Epithelial cell of proximal tubule (primary cell): Measurements from ENCODE around the gene CD247. TPM values are rescaled to one million over a fixed set of nuclear protein-coding genes. Genes with fewer than 3 reads are reported as not detected.

Experiments used
- DNase-seq: peaks from one replicate; pipeline ENCODE4 v3.0.0-alpha.2; 2011; ENCODE audit warnings: low read depth
- H3K4me3 ChIP-seq: 2 replicates; pipeline ENCODE4 v1.5.1; 2011; ENCODE audit warnings: low read depth, mild to moderate bottlenecking, low read length
- total RNA-seq: library from RNA; depleted of rRNA; stranded (reverse); fragments of >200 nt; gene quantifications from 2 replicates; pipeline ENCODE4 v1.2.3, GENCODE V29; 2015
- TF ChIP-seq, protein P1 (sequence below): conservative IDR thresholded peaks from 2 replicates; pipeline ENCODE4 v1.5.1; 2012; ENCODE audit warnings: low read depth, mild to moderate bottlenecking, low read length

Gene CD247
- total RNA-seq, 1 donor from 2014 or later, result not detected

DNA sequence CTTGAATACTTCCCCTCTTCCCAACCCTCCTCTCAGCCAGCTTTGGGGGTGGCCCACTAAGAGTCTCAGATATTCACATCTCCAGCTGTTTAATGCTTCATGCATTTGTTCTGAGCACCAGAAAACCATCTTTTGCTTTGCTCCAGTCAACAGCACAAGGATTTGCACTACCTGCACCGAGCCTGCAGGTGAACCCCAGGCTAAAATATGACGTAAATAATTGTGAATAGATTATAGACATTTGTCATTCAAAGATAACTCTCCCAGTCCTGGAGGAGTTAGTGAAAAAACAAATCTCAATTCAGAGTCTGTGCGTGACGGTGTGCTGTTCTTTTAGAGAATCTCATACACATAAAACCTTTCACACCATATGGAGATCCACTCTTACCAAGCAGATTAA is 7.4 kb downstream of the CD247 start:
- no peak overlapping the region for H3K4me3 ChIP-seq
- DNase-seq, result no peak
- TF ChIP-seq, protein P1, sequence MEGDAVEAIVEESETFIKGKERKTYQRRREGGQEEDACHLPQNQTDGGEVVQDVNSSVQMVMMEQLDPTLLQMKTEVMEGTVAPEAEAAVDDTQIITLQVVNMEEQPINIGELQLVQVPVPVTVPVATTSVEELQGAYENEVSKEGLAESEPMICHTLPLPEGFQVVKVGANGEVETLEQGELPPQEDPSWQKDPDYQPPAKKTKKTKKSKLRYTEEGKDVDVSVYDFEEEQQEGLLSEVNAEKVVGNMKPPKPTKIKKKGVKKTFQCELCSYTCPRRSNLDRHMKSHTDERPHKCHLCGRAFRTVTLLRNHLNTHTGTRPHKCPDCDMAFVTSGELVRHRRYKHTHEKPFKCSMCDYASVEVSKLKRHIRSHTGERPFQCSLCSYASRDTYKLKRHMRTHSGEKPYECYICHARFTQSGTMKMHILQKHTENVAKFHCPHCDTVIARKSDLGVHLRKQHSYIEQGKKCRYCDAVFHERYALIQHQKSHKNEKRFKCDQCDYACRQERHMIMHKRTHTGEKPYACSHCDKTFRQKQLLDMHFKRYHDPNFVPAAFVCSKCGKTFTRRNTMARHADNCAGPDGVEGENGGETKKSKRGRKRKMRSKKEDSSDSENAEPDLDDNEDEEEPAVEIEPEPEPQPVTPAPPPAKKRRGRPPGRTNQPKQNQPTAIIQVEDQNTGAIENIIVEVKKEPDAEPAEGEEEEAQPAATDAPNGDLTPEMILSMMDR, result no peak

DNA sequence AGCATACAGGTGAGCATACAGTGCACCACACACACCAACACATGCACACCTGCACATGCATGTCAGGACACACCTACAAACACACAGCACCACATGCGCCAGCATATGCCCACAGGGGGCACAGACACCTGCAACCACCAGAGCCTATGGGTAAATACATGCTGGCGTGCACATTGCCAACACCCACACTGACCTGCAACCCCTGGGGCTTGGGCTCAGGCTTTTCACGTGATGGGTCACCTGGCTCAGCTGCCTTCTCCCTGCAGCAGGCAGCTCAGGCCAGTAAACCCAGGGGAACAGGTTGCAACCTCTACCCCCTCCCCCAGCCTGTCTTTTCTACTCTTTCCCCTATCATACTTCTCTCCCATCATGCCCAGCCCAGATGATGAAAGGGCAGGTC is 8.1 kb downstream of the CD247 start:
- DNase-seq, result no peak
- TF ChIP-seq, protein P1, result no peak
- H3K4me3 ChIP-seq, result no peak overlapping the region

DNA sequence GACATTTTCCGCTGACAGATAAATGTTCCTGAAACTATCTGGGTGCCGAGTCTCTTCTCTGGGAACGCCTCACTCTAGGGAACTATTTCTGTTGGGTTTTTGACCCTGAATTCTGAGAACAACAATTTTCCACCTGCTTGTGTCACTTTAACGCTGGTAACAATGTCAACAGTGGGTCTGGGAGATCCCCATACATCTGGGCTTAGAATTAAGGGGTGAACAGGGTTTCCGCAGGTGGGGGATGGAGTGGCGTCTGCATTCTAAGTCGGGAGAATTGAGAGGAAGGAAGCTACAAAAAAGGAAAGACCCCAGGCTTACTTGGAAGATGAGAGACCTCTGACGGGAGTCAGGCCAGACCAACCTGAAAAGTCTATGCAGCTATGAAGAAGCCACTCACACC is 8.7 kb downstream of the CD247 start:
- no peak overlapping the region for H3K4me3 ChIP-seq
- no peak for DNase-seq
- TF ChIP-seq, protein P1, result no peak

GRCh38 chr1:167507719-167508118 is 10.6 kb downstream of the CD247 start:
- H3K4me3 ChIP-seq, result no peak overlapping the region
- no peak for DNase-seq
- TF ChIP-seq, protein P1, result no peak

DNA sequence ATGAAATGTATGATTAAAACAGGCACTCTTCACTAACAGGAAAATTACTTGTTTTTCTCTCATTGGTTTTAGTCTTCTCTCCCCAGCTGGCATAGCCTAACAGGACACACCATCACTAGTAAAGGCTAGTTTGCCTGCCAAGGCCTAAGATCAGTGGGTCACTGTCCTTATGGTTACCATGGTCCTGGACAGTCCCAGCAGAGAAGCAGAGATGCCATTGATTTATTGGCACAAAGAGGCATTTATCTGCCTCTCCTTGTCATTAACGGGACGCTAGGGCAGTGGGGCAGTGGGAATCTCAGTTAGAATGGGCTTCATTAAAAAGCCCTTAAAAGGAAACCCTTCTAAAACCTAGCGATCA is 13.9 kb downstream of the CD247 start:
- no peak for DNase-seq
- no peak overlapping the region for H3K4me3 ChIP-seq
- TF ChIP-seq, protein P1, result no peak

- TF ChIP-seq, protein P1, result no peak
- H3K4me3 ChIP-seq, result no peak overlapping the region
- DNase-seq, result no peak
These were observed 14.5 kb downstream of the CD247 start for GRCh38 chr1:167503626-167504466.
